ENCODE results near the gene WWC1. TPM values are rescaled to one million over a fixed set of nuclear protein-coding genes. Genes with fewer than 3 reads are reported as not detected.
"Not testable (repeated sequence)": the region's sequence is repeated elsewhere in the genome, so short reads cannot be mapped to it uniquely, and the experiment has no call there.

Gene WWC1
- total RNA-seq, 1 donor from 2014 or later, result 118 TPM

GRCh38 chr5:168334280-168334679 lies 42.8 kb downstream of the WWC1 start:
- H3K36me3 ChIP-seq (ENCODE audit: control insufficient read depth, insufficient read depth, low read length), result no peaks in the 10 kb centered on the region
- H3K27me3 ChIP-seq (ENCODE audit: control insufficient read depth, insufficient read depth, low read length), result no peaks in the 10 kb centered on the region
- H3K4me3 ChIP-seq (ENCODE audit: low read depth, low read length), result no peak overlapping the region
- TF ChIP-seq, protein P1, sequence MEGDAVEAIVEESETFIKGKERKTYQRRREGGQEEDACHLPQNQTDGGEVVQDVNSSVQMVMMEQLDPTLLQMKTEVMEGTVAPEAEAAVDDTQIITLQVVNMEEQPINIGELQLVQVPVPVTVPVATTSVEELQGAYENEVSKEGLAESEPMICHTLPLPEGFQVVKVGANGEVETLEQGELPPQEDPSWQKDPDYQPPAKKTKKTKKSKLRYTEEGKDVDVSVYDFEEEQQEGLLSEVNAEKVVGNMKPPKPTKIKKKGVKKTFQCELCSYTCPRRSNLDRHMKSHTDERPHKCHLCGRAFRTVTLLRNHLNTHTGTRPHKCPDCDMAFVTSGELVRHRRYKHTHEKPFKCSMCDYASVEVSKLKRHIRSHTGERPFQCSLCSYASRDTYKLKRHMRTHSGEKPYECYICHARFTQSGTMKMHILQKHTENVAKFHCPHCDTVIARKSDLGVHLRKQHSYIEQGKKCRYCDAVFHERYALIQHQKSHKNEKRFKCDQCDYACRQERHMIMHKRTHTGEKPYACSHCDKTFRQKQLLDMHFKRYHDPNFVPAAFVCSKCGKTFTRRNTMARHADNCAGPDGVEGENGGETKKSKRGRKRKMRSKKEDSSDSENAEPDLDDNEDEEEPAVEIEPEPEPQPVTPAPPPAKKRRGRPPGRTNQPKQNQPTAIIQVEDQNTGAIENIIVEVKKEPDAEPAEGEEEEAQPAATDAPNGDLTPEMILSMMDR (IDR thresholded peaks at IDR 0.05; ENCODE audit: insufficient read depth, low read length, poor library complexity, severe bottlenecking), result no peak
- no peak for DNase-seq (ENCODE audit: low read depth)

DNA sequence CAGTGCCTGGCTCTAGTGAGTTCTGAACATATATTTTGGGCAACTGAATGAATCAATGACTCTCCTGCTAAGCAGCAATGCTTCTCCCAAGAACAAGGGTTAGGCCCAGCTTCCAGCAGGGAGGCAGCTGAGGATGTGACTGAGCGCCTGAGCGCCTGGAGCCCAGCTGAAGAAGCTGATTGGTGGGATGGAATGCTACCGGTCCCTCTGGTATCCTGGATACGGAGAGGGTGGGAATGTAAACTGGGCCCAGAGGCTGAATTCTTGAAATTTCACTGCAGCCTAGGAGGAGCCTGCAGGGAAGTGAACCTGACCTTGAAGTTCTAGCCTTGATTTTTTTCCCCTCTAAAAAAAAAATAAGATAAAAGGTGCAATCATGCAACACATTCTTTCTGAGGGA lies 43.2 kb downstream of the WWC1 start:
- TF ChIP-seq, protein P1 (IDR thresholded peaks at IDR 0.05; ENCODE audit: insufficient read depth, low read length, poor library complexity, severe bottlenecking), result no peak
- no peaks in the 10 kb centered on the region for H3K27me3 ChIP-seq (ENCODE audit: control insufficient read depth, insufficient read depth, low read length)
- DNase-seq (ENCODE audit: low read depth), result peak; percentile 76
- H3K4me3 ChIP-seq (ENCODE audit: low read depth, low read length), result no peak overlapping the region
- no peaks in the 10 kb centered on the region for H3K36me3 ChIP-seq (ENCODE audit: control insufficient read depth, insufficient read depth, low read length)

GRCh38 chr5:168337361-168337760 lies 45.9 kb downstream of the WWC1 start:
- TF ChIP-seq, protein P1 (IDR thresholded peaks at IDR 0.05; ENCODE audit: insufficient read depth, low read length, poor library complexity, severe bottlenecking), result no peak
- Histone ChIP-seq H3K4me3 (ENCODE audit: low read depth, low read length) (no peak overlapping the region), H3K27me3 (ENCODE audit: control insufficient read depth, insufficient read depth, low read length) (no peaks in the 10 kb centered on the region), H3K36me3 (ENCODE audit: control insufficient read depth, insufficient read depth, low read length) (no peaks in the 10 kb centered on the region)
- DNase-seq (ENCODE audit: low read depth), result no peak

DNA sequence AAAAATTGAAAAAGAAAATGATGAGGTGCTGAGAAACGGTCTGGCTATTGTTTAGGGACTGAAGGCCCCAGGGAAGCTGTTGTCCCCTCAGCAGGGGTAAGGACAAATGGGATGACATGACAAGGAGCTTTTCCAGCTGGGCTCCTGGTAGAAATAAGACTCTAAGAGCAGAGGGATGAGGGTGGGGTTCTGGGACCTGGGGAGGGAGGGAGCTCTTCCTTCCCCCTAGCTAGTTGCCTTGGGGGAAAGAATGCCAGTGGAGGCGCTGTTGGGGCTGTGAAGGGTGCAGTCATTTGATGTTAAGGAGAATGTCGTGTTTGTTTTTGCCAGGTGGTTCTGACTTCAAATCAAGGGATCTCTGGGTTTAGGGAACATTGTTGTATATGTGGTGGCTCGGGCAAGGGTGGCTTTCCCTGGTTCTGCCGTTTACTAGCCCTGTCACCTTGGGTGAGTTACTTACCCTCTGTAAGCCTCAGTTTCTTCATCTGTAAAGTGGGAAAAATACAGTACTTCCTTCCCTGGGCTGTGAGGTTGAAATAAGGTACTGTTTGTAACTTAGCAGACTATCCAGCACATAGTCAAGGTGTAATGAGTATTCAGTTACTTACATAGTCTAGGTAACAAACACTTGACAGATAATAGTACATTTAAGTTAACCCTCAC lies 47.8 kb downstream of the WWC1 start:
- no peak for DNase-seq (ENCODE audit: low read depth)
- H3K36me3 ChIP-seq (ENCODE audit: control insufficient read depth, insufficient read depth, low read length), result no peaks in the 10 kb centered on the region
- no peak overlapping the region for H3K4me3 ChIP-seq (ENCODE audit: low read depth, low read length)
- no peaks in the 10 kb centered on the region for H3K27me3 ChIP-seq (ENCODE audit: control insufficient read depth, insufficient read depth, low read length)
- TF ChIP-seq, protein P1 (IDR thresholded peaks at IDR 0.05; ENCODE audit: insufficient read depth, low read length, poor library complexity, severe bottlenecking), result peak; percentile 18

GRCh38 chr5:168339772-168340140 lies 48.3 kb downstream of the WWC1 start:
- H3K27me3 ChIP-seq (ENCODE audit: control insufficient read depth, insufficient read depth, low read length); DNase-seq (ENCODE audit: low read depth); H3K4me3 ChIP-seq (ENCODE audit: low read depth, low read length); H3K36me3 ChIP-seq (ENCODE audit: control insufficient read depth, insufficient read depth, low read length): not testable (repeated sequence)

GRCh38 chr5:168340487-168340886 lies 49.0 kb downstream of the WWC1 start:
- TF ChIP-seq, protein P1 (IDR thresholded peaks at IDR 0.05; ENCODE audit: insufficient read depth, low read length, poor library complexity, severe bottlenecking), result no peak
- no peak for DNase-seq (ENCODE audit: low read depth)
- no peaks in the 10 kb centered on the region for H3K36me3 ChIP-seq (ENCODE audit: control insufficient read depth, insufficient read depth, low read length)
- H3K27me3 ChIP-seq (ENCODE audit: control insufficient read depth, insufficient read depth, low read length), result no peaks in the 10 kb centered on the region
- no peak overlapping the region for H3K4me3 ChIP-seq (ENCODE audit: low read depth, low read length)
